ENCODE results near the gene SNN. TPM values are rescaled to one million over a fixed set of nuclear protein-coding genes. Genes with fewer than 3 reads are reported as not detected.
A peak's percentile ranks its signal among the peaks of the same experiment; 100 is the strongest.

The SNN gene
- total RNA-seq, 1 donor from 2014 or later, result 80.6 TPM

- TF ChIP-seq CTCF (IDR thresholded peaks at IDR 0.05; ENCODE audit: unreplicated experiment), result no peak
- Mint-ChIP-seq H3K9me3 (ENCODE audit: low read depth) (no peaks in the 10 kb centered on the region), H3K27ac (peak overlapping the region; percentile 90), H3K36me3 (ENCODE audit: insufficient read depth) (no peaks in the 10 kb centered on the region), H3K4me1 (ENCODE audit: low read depth) (peaks cover 19% of the 10 kb centered on the region), H3K27me3 (peaks cover 3% of the 10 kb centered on the region), H3K4me3 (ENCODE audit: low read depth) (peak overlapping the region; percentile 61)
- no peak for DNase-seq (ENCODE audit: low spot score, unreplicated experiment)
Measured at GRCh38 chr16:11635679-11636171, 32.5 kb upstream of the SNN start.

- DNase-seq (ENCODE audit: low spot score, unreplicated experiment), result peak; percentile 52
- Mint-ChIP-seq H3K4me3 (ENCODE audit: low read depth) (peak overlapping the region; percentile 61), H3K27ac (peak overlapping the region; percentile 93)
Measured at GRCh38 chr16:11636172-11636721, 32.0 kb upstream of the SNN start.

GRCh38 chr16:11637320-11637719 lies 30.9 kb upstream of the SNN start:
- TF ChIP-seq CTCF (IDR thresholded peaks at IDR 0.05; ENCODE audit: unreplicated experiment), result no peak
- Mint-ChIP-seq H3K27ac (peak overlapping the region; percentile 93), H3K9me3 (ENCODE audit: low read depth) (no peaks in the 10 kb centered on the region), H3K4me3 (ENCODE audit: low read depth) (no peak overlapping the region), H3K36me3 (ENCODE audit: insufficient read depth) (no peaks in the 10 kb centered on the region), H3K27me3 (peaks cover 3% of the 10 kb centered on the region), H3K4me1 (ENCODE audit: low read depth) (peaks cover 18% of the 10 kb centered on the region)
- no peak for DNase-seq (ENCODE audit: low spot score, unreplicated experiment)

More at GRCh38 chr16:11636172-11636721, 32.0 kb upstream of the SNN start:
- no peak for TF ChIP-seq CTCF (IDR thresholded peaks at IDR 0.05; ENCODE audit: unreplicated experiment)
- Mint-ChIP-seq H3K4me1 (ENCODE audit: low read depth) (peaks cover 20% of the 10 kb centered on the region), H3K9me3 (ENCODE audit: low read depth) (no peaks in the 10 kb centered on the region), H3K36me3 (ENCODE audit: insufficient read depth) (no peaks in the 10 kb centered on the region), H3K27me3 (peaks cover 3% of the 10 kb centered on the region)

- Mint-ChIP-seq H3K4me1 (ENCODE audit: low read depth) (peaks cover 15% of the 10 kb centered on the region), H3K36me3 (ENCODE audit: insufficient read depth) (no peaks in the 10 kb centered on the region), H3K4me3 (ENCODE audit: low read depth) (no peak overlapping the region), H3K27ac (no peak overlapping the region), H3K9me3 (ENCODE audit: low read depth) (no peaks in the 10 kb centered on the region), H3K27me3 (peaks cover 3% of the 10 kb centered on the region)
- DNase-seq (ENCODE audit: low spot score, unreplicated experiment), result no peak
- TF ChIP-seq CTCF (IDR thresholded peaks at IDR 0.05; ENCODE audit: unreplicated experiment), result no peak
Measured at GRCh38 chr16:11638140-11638539, 30.1 kb upstream of the SNN start.

- no peaks in the 10 kb centered on the region for H3K9me3 Mint-ChIP-seq (ENCODE audit: low read depth)
- no peak for DNase-seq (ENCODE audit: low spot score, unreplicated experiment)
- no peak overlapping the region for H3K4me3 Mint-ChIP-seq (ENCODE audit: low read depth)
- H3K27me3 Mint-ChIP-seq, result peaks cover 3% of the 10 kb centered on the region
- no peak for TF ChIP-seq CTCF (IDR thresholded peaks at IDR 0.05; ENCODE audit: unreplicated experiment)
- no peak overlapping the region for H3K27ac Mint-ChIP-seq
- H3K36me3 Mint-ChIP-seq (ENCODE audit: insufficient read depth), result no peaks in the 10 kb centered on the region
- H3K4me1 Mint-ChIP-seq (ENCODE audit: low read depth), result peaks cover 15% of the 10 kb centered on the region
Measured at GRCh38 chr16:11639008-11639562, 29.2 kb upstream of the SNN start.
